DOHH2 (cell line): Measurements from ENCODE around the gene ADPRM.

ENCODE experiments used
- CTCF ChIP-seq: fragments of 200-600 bp; sonication (generic); IDR thresholded peaks from one replicate; pipeline ENCODE4 v1.5.1; 2014; ENCODE audit warnings: antibody characterized with exemption, mild to moderate bottlenecking, low read depth, low read length; ENCODE audit not compliant: poor library complexity, severe bottlenecking
- EZH2phosphoT487 ChIP-seq: fragments of 200-600 bp; sonication (generic); IDR thresholded peaks from 2 replicates; pipeline ENCODE4 v1.6.1; 2017; ENCODE audit warnings: borderline replicate concordance, mild to moderate bottlenecking, antibody characterized with exemption, low read length, moderate library complexity, mixed read lengths

- no peak for TF ChIP-seq CTCF
- no peak for TF ChIP-seq EZH2phosphoT487
Measured at GRCh38 chr17:10664571-10664970, 32.8 kb upstream of the ADPRM start.
